HCEC 1CT (cell line): ENCODE data around the gene LILRA1.
"Not testable (repeated sequence)": the region's sequence is repeated elsewhere in the genome, so short reads cannot be mapped to it uniquely, and the experiment has no call there.

ENCODE experiments used
- DNase-seq: peaks from one replicate; pipeline ENCODE4 v3.0.0-alpha.2; 2017

LILRA1 gene

DNA sequence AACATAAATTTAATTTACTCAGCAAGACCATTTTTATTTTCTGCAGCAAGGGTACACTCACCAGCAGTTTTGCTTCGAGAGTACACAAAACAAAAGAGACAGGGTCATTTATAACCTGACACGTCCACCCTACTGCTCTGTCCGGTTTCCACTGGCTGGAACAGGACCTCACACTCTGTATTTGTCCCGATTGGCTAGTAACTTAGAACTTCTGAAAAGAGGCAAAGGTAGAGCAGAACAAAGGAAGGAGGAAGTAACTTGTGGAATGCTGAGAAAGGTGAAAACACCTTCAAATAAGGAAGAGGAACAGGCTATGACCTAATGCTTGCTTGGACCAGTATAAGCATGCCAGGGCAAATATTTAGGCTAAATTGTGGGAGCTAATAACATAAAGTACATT lies 34.5 kb downstream of the LILRA1 start:
- DNase-seq: not testable (repeated sequence)

DNA sequence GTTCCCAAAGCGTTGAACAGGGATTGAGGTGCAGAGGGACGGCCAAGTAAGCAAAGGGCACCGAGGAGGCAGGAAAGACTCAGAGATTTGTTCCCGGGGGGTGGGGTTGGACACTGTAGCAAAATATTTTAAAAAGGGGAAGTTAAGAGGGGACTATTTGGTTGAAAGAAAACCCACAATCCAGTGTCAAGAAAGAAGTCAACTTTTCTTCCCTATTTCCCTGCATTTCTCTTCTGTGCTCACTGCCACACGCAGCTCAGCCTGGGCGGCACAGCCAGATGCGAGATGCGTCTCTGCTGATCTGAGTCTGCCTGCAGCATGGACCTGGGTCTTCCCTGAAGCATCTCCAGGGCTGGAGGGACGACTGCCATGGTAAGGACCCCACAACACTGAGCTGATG lies 36.8 kb downstream of the LILRA1 start, which contains the start of gene LILRB1:
TSS of gene LILRB1 (plus strand) at position 223 of the 400 bp plus-strand sequence. CDS start 590 bp downstream, outside the sequence.
- DNase-seq: not testable (repeated sequence)

DNA sequence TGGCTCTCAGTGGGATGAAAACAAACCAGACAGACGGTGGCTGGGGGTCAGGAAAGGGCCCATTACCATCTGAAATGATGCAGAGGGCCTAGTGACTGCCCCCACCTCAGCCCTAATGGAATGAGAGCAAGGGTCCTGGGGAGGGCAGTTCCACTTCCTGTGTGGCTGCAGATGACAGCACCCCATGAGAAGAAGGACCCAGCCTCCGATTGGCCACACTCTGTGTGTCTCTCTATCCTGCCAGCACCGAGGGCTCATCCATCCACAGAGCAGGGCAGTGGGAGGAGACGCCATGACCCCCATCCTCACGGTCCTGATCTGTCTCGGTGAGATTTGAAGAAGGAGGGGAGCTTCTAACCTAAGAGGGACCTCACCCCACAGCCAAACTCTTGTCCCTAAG lies 37.4 kb downstream of the LILRA1 start:
- no peak for DNase-seq

DNA sequence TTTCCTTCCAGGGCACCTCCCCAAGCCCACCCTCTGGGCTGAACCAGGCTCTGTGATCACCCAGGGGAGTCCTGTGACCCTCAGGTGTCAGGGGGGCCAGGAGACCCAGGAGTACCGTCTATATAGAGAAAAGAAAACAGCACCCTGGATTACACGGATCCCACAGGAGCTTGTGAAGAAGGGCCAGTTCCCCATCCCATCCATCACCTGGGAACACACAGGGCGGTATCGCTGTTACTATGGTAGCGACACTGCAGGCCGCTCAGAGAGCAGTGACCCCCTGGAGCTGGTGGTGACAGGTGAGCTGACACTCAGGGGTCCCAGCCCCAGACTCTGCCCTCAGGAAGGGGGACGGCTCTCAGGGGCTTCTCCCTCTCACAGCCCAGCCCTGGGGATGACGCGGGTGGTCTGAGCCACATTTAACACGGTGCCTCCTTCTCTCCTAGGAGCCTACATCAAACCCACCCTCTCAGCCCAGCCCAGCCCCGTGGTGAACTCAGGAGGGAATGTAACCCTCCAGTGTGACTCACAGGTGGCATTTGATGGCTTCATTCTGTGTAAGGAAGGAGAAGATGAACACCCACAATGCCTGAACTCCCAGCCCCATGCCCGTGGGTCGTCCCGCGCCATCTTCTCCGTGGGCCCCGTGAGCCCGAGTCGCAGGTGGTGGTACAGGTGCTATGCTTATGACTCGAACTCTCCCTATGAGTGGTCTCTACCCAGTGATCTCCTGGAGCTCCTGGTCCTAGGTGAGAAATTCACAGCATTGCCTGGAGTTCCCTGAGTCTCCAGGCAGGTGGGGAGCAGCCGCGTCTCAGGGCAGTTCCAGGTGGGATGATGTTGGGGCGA lies 38.3 kb downstream of the LILRA1 start:
- DNase-seq: not testable (repeated sequence)

DNA sequence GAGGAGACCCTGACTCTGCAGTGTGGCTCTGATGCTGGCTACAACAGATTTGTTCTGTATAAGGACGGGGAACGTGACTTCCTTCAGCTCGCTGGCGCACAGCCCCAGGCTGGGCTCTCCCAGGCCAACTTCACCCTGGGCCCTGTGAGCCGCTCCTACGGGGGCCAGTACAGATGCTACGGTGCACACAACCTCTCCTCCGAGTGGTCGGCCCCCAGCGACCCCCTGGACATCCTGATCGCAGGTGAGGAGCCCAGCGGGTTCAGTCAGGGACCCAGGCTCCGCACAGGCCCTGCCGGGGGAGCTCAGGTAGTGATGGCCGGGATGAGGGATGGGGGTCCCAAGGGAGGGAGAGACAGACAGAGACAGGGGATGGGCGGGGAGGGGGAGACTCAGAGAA lies 39.1 kb downstream of the LILRA1 start:
- not testable (repeated sequence) for DNase-seq

DNA sequence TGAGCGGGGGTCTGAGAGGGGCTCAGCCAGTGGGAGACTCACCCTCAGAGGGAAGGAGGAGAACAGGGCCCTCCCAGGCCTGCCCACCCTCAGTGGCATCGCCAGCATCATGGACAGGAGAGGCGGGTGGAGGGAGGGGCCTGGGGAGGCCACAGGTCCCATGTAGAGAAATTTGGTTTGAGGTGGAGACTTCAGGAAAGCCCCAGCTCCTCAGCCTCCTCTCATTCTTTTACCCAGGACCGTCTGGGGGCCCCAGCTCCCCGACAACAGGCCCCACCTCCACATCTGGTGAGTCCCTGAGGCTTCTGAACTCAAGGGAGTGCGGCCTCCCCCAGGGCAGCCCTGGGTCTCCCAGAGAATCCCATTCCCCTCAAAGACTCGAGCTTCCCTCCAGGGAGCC lies 40.0 kb downstream of the LILRA1 start:
- DNase-seq: no peak

DNA sequence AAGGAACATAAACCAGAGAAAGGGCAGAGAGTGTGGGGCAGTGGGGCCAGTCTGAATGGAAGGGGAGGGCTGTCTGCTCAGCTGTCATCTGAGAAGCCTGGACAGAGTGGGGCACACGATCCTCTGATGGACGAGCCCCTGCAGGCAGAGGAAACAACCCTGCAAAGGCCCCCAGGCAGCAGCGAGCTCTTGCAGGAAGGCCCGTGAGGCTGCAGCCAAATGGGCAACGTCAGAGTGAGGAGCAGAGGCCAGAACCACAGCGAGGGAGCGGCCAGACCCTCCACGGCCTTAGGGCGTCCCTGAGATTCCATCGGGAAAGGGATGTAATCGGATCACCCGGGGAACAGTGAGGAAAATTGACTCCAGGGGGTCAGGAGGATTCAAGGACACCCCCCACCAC lies 42.6 kb downstream of the LILRA1 start:
- DNase-seq: not testable (repeated sequence)

DNA sequence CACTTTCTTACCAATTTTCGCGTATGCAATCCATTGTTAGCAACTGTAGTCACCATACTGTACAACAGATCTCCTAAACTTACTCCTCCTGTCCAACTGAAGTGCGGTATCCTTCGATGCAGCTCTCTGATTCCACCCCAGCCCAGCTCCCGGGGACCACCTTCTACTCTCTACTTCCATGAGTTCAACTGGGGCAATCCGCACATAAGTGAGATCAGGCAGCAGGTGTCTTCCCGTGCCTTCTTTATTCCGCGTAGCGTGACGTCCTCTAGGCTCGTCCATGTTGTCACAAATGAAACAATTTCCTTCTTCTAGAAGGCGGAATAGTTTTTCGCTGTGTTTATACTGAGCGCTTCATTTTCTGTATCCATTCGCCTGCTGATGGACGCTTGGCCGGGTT lies 45.3 kb downstream of the LILRA1 start:
- DNase-seq: no peak

DNA sequence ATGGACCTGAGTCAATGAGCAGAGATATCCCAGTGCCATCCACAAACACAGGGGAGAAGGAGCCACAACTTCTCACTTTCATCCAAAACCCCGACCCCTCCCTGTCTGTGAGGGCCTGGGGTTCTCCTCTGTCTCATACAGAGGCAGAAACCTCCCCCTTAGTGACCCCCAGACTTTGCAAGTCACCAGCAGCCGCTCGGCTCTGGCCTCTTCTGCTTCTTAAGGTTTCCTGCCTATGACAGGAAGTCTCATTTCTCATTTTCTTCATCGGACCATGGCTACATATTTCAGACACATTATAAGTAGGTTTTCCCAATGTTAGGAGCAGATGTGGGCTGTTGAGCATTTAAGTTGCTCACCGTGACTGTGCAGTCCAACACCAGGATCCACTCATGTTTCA lies 49.5 kb downstream of the LILRA1 start:
- not testable (repeated sequence) for DNase-seq

DNA sequence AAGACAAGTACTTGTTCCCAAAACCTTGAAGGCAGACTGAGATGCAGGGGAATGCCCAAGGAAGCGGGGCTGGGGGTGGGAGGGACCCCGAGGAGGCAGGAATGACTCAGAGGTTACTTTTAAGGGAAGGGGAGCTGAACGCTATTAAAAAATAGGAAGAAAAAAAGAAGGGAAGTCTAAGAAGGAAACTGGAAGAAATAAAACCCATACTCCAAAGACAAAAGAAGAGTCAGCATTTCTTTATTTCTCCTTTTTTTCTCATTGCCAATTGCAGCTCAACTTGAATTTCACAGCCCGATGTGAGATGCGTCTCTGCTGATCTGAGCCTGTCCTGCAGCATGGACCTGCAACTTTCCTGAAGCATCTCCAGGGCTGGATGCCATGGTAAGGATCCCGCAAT lies 50.2 kb downstream of the LILRA1 start:
- DNase-seq: not testable (repeated sequence)

DNA sequence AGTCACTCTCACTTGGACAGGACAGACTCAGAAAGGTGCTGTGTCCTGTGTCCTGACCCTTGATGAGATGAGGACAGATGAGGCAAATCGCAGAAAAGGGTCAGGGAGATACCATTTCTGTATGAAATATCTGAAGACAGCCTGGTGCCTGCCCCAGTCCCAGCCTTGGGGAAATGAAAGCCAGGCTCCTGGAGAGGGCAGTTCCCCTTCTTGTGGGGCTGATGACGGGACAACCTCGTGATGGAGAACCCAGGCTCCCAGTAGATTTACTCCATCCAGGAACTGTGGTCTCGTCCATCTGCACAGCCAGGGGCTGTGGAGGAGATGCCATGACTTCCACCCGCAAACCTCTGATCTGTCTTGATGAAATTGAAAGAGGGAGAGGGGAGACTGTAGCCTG lies 50.6 kb downstream of the LILRA1 start:
- no peak for DNase-seq

DNA sequence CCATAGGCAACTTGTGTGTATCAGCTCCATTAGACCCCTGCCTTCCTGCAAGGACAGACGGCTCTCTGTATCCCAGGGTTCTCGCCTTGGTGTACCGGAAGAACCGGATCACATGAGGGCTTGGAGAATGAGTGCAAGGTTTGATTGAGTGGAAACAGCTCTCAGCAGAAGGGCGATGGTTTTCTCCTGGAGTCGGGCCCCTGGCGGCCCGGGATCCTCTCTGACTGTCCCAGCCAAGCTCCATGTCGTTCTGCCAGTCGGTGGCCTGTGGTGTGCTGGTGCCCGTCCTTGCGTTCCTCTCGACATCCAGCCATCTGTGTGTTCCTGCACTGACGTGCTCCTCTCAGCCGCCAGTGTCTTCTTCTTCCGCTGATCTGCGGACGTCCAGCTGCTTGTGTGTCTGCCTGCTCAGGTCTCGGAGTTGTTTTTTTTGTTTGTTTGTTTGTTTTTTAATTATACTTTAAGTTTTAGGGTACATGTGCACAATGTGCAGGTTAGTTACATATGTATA lies 53.0 kb downstream of the LILRA1 start:
- DNase-seq: no peak

DNA sequence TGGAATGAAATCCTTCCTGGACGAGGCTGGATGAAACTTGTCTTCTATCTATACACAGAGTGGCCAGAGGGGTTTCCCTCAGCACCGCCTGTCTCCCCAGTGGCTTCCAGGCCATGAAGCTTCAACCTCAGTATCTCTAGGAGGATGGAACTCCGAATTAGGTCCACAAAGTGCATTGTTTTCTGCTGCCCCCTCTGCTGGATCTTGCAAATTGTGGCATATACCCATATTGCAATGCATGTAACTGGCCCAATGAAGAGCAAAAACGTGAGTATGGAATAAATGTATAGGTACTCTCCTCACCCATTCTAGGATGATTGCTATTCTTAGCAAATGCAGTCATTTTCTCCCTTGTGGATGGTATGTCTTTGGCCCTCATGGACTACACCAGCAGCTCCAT lies 54.7 kb downstream of the LILRA1 start:
- no peak for DNase-seq

DNA sequence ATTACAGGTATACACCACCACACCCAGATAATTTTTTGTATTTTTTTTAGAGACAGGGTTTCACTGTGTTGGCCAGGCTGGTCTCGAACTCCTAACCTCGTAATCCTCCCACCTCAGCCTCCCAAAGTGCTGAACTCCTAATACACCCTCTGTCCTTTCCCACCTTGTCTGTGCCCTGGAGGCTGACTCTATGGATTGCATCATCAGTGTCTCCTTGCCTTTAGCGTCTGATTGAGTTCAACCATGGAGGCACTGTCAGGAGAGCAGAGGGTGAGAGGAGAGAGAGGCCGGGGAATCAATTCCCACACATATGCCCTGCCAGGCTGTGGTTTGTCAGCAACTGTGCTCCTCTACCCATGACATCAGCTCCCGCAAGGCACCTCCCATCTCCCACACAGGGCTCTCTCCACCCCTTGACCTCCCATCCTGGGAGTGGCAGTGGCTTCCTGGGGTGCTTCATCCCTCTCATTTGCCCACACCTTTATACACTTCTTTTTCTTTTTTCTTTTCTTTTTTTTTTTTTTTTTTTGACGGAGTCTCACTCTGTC lies 56.8 kb downstream of the LILRA1 start:
- no peak for DNase-seq
